HL-60/S4 treated with retinoic acid at 250 ng/mL for 4 days and 3 days (cell line): ENCODE data around the gene AGRN.

Experiments used
- in situ Hi-C: fragments of 300-500 bp; cut with MboI; formaldehyde crosslinking; loops from 2 replicates; pipeline ENCODE4 v1.7.0; 2022; ENCODE audit warnings: low sequenced_read_pairs

AGRN gene

GRCh38 chr1:1035291-1035943 is 15.5 kb downstream of the AGRN start:
- in situ Hi-C loops = no loop called here

- in situ Hi-C loops = no loop called here
Measured at GRCh38 chr1:1037366-1038327, 17.7 kb downstream of the AGRN start.

- in situ Hi-C loops = no loop called here
Measured at GRCh38 chr1:1038694-1039093, 18.8 kb downstream of the AGRN start.

- in situ Hi-C loops = no loop called here
Measured at GRCh38 chr1:1039145-1039910, 19.4 kb downstream of the AGRN start.

- in situ Hi-C loops = no loop called here
Measured at GRCh38 chr1:1040004-1040991, 20.4 kb downstream of the AGRN start.

- in situ Hi-C loops = no loop called here
Measured at GRCh38 chr1:1041092-1041523, 21.2 kb downstream of the AGRN start.

GRCh38 chr1:1041873-1042272 is 22.0 kb downstream of the AGRN start:
- in situ Hi-C loops = no loop called here

- in situ Hi-C loops = no loop called here
Measured at GRCh38 chr1:1042835-1043234, 22.9 kb downstream of the AGRN start.

- in situ Hi-C loops = no loop called here
Measured at GRCh38 chr1:1043411-1043810, 23.5 kb downstream of the AGRN start.

- in situ Hi-C loops = no loop called here
Measured at GRCh38 chr1:1043921-1044320, 24.0 kb downstream of the AGRN start.

- in situ Hi-C loops = no loop called here
Measured at GRCh38 chr1:1044455-1045078, 24.6 kb downstream of the AGRN start.

GRCh38 chr1:1045129-1045528 is 25.2 kb downstream of the AGRN start:
- in situ Hi-C loops = no loop called here

- in situ Hi-C loops = no loop called here
Measured at GRCh38 chr1:1046243-1046642, 26.3 kb downstream of the AGRN start.

- in situ Hi-C loops = no loop called here
Measured at GRCh38 chr1:1046767-1047166, 26.8 kb downstream of the AGRN start.

GRCh38 chr1:1047407-1047806 is 27.5 kb downstream of the AGRN start:
- in situ Hi-C loops = no loop called here

- in situ Hi-C loops = no loop called here
Measured at GRCh38 chr1:1047963-1048362, 28.0 kb downstream of the AGRN start.

- in situ Hi-C loops = no loop called here
Measured at GRCh38 chr1:1048765-1049164, 28.8 kb downstream of the AGRN start.

GRCh38 chr1:1049318-1050165 is 29.6 kb downstream of the AGRN start:
- in situ Hi-C loops = no loop called here

GRCh38 chr1:1050577-1051052 is 30.7 kb downstream of the AGRN start:
- in situ Hi-C loops = no loop called here
